KBM-7 (cell line): ENCODE results near the gene KCNQ1OT1.

ENCODE experiments used
- DNase-seq: peaks from one replicate; pipeline ENCODE4 v3.0.0-alpha.2; 2015
- in situ Hi-C: fragments of 300-500 bp; cut with MboI; formaldehyde crosslinking; loops from 2 replicates; pipeline ENCODE4 v1.14.3; 2020; ENCODE audit warnings: low sequenced_read_pairs, low pct_unique_long_range_greater_than_20kb, mixed read lengths

The KCNQ1OT1 gene

DNA sequence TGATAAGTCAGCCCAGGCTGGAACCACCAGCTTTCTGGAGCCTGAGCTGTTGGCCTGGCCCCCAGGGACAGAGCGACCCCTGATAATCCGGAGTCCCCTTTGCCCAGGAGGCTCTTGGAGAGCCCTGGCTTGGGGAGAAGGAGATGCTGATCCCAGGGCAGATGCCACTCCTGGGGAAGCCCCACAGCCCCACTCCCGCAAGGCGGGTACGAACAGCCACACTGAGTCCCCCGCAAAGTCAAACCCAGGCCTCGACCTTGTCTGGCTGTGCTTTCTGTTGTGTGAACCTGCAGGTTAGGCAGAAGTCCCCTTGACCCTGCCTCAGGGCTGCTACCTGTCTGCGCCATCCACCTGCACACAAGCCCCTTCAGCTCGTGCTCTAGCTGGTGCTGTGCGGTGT lies 108.0 kb downstream of the KCNQ1OT1 start:
- DNase-seq = no peak
- in situ Hi-C loops = no loop called here

DNA sequence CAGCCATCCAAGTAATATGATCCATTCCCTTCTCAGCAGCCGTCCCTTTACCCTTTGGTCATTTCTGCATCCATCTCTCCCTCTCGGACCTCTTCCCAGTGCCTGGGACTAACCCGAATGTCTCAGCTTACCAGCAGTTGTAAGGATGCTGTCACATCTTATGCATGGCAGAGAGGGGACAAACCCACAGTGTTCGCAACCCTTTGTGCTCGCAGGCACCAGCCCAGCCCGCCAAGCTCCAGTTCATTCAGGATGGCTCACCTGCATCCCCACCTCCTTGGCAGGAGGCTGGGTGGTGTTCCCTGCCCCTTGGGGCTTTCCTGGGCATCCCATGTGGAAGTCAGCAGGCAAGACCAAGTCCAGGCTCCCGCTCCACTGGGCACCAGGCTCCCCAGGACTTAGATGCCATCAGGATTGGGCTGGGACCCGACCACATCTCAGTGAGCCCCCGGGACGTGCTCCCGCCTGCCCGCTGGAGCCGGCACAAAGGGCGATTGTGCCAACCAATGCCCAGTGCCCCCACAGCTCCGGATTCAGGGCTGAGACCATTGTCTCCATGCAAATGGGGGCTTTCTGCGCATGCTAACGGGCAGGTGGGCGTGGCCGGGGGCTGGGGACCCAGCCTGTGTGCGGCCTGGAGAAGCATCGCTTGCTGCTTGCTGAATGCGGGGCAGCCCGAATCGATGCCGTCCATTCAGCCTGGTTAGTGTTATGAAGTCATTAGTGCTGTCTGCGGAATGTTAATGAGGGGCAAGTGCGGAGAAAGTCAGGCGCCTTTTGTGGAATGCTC lies 108.6 kb downstream of the KCNQ1OT1 start:
- in situ Hi-C loops = no loop called here
- no peak for DNase-seq

DNA sequence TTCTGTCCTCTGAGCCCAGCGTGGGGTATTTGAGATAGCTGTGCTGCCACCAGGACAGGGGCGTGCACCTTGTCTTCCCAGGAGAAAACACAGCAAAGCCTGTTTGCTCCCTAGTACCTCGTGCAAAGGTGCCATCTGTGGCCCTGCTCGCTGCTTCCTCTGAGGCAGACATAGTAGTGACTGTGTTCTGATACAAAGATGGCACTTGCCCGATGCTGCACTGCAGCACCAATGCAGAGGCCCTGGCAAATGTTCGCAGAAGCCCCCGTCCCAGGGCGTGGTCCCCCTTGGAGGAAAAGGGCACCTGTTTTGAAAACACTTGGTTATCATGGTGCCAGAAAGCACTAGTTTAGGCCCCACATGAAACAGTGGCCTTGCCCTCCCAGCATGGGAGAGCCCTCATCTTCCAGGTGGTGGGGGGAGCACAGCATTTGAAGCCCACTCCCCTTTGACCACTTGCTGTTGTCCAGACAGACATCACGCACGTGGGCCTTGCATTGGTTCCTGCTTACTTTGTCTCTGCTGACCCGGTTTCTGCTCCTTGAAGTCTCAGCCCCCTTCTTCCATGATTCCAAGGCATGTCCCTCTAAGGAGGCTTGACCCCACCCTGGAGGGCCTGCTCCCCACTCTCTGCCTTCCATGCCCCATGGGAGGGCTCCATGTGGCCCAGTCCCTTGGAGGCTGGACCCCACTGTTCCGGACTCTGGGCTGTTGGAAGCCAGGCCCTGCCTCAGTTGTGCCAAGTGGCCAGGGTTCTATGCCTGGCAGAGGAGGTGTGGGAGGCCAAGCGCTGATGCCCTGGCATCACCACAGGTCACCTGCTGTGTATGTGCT lies 109.4 kb downstream of the KCNQ1OT1 start:
- no peak for DNase-seq
- in situ Hi-C loops = no loop called here

DNA sequence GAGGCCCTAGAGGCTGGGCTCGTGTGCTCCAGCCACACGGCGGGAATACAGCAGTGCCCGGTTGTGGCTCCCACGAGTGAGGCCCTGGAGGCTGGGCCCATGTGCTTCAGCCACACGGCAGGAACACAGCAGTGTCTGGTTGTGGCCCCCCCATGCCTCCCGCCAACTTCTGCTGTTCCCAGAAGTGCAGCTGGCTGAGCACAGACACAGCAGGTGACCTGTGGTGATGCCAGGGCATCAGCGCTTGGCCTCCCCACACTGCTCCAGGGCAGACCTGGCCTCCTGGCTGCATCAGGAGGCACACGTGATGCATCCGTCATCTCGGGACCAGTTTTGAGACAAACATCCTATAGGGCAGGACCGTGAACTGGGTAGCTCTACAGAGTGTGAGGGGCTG lies 110.3 kb downstream of the KCNQ1OT1 start:
- DNase-seq = no peak
- in situ Hi-C loops = no loop called here

DNA sequence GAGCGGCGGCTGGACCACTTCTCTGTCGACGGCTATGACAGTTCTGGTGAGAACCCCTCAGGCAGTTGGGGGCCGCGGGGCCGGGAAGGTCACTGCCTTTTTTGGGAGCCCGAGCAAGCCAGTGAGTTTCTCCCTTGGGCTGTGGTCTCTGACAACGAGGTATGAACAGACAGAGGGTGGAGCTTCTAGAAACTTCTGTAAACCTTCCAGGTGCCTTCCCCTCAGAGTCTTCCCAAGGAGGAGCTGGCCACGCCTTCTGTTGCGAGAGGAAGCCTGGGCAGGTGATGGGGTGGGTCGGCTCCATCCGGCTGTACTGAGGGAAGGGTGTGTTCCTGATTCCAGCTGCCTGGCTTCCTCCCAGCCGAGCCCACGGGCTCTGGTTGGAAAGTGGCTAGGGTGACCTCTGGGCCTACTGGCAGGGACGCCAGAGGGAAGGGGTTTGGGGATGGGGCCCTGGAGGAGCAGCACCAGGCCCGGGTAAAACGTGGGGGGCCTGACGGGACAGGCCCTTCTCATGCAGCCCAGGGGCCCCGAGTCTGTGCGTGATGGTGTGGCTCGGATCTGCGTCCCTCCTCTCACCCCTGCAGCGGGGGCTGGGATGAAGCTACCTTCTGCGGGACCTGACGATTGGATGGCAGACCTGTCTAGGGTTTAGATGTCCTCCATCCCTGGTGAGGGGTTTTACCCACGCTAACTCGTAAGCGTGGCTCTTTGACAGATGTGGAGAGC lies 110.8 kb downstream of the KCNQ1OT1 start:
- in situ Hi-C loops = no loop called here
- DNase-seq = no peak

DNA sequence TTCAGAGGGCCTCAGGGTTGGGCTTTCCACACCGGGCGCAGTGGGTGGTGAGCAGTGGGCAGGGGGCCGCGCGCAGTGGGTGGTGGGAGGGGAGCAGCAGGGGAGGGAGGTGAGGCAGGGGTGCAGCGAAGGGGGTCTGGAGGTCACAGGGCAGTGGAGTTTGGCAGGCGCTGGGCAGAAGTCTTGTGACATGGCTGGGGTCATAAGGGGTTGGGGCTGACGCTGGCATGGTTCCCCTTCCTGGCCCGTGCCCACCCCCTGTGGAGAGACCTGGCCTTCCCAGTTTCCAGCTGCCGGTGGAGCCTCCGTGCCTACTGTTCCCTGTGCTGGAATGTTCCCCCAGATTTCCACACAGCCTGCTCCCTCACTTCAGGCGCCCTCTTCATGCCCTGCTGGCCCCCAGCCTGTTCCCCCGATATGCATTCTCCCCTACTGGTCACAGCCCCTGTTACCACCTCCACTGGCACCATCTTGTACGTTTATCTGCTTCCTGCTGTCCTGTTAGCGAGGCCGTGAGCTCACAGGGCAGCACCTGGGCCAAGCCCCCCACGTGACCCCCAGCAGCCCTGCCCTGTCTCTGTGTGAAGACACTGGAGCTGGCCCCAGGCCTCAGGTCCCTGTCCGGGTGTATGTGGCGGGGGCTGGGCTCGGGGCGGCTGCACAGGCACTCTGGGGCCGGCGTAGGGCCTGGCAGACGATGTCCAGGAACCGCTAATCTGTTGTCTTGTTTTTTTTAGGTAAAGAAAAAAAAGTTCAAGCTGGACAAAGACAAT lies 111.6 kb downstream of the KCNQ1OT1 start:
- in situ Hi-C loops = no loop called here
- DNase-seq = no peak

DNA sequence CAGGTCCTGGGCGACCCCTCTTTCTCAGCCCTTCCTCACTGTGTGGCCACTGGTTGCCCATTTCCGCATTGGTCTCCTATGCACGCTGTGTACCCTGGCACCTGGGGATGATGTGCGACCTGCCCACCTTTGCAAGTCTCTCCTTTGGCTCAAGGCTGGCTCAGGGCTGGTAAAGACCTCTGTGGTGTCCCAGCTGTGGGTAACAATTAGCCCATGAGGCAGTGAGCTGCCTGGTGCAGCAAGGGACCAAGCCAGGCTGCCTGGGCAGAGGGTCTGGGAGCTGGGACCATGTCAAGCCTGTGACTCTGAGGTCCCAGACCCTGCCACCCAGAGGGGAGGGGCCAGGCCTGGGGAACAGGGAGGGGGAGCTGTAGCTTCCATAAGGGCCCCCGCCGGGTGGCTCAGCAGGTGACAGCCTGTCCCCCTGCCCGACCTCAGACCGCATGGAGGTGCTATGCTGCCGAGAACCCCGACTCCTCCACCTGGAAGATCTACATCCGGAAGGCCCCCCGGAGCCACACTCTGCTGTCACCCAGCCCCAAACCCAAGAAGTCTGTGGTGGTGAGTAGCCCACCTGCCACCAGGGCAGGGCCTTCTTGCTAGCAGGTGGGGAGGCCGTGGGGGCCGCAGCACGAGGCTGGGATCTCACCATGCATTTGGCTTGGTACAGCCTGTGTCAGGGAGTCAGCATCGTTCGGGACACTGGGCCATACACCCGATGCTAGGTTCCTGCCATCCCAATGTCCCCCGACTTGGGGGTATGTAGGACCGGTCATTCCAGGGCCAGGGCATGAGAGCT lies 112.5 kb downstream of the KCNQ1OT1 start:
- in situ Hi-C loops = no loop called here

DNA sequence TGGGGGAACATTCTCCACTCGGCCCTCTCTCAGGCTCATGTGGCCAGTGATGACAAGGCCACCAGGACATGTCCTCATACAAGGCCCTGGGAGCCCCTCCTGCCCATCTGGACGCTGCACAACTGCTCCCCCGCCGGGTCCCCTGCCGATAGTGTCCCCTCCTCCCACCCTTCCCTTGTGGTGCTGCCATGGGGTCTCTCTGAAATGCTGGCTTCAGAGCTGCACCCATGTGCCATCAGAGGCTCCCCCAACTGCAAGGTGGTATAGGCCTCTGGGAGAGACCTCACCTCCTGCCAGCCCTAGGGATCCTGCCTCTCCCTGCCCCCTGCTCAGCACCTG lies 113.0 kb downstream of the KCNQ1OT1 start:
- no peak for DNase-seq
- in situ Hi-C loops = no loop called here

More for the DNA sequence above, 112.5 kb downstream of the KCNQ1OT1 start:
- no peak for DNase-seq

DNA sequence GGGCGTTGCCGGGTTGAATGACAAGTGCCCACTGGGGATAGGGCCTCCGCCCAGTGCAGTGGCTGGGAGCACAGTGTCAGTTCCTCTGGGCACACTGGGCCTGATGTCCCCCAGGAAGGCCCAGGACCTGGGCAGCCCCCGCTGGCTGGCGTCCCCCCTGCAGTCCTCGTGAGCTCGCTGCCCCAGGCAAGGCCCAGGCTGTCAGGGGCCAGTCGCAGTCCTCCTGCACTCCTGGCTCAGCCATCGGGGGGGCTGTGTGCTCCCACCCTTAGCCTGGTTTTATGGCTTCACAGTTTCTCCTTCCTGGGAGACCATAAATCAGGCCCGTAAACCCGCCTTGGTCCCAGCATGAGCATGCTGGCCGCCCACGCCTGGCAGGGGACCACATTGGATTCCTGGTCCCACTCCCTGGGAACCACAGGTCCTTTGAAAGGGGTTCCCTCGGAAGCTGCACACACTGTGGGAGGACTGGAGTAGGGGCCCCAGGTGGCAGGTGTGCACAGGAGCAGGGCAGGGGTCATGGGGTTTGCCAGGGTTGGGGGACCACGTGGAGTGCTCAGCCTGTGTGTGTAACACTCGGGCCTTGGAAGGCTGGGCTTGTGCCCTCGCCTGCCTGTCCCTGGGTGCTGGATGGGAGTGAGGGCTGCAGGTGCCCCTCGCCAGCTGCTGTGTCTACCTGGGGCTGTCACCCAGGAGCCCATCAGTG lies 113.6 kb downstream of the KCNQ1OT1 start:
- in situ Hi-C loops = no loop called here
- DNase-seq = no peak

DNA sequence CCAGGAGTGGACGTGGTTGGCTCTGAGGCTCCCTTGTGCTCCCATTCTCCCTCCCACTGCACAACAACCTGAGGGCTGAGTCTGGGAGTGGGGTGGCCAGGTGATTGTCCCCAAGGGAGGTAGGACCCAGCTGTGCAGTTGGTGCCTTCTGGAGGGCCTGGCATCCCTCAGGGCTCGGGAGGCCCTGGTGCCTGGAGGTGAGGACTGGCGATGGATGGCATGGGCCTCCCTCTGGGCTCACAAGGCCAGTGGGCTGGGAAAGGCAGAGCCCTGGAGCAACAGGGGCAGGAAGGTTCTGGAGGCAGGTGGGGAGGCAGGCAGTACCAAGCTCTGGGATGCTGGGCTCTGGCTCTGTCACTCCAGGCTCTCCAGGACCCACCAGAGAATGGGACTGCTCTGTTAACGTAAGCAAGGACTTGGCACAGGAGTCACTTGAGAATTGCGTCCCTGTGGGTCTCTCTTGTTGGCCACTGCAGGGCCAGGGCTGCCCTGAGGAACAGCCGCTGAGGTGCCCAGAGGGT lies 114.2 kb downstream of the KCNQ1OT1 start:
- no peak for DNase-seq
- in situ Hi-C loops = no loop called here

DNA sequence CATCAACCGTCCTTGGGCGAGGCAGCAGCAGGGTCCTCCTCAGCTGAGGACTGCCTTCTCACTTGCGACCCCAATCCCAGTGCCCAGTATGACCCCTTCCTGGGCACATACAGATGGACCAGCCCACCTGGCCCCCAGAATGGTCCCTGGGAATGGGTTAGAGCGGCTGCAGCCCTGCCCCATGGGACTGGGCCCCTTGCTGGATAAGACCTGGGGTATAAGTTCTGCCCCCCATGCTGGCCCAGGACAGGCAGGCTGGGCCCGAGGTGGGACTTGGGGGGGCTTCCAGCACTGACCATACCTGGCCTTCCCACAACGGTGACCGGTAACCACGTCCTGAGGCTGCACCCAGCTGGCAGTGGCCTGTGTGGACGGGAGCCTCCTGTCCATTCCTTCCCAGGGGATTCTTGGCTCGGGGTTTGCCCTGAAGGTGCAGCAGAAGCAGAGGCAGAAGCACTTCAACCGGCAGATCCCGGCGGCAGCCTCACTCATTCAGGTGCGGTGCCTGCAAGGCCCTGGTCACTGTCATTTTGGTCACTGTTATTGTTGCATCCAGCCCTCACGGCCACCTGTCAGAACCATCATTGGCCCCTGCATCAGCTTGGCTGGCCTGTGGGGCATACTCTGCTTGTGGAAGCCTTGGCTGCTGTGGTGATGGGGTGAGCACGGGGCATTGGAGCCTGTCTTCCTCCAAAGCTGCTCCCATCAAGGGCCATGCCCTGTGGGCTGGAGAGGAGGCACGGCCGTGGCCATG lies 114.8 kb downstream of the KCNQ1OT1 start:
- in situ Hi-C loops = no loop called here
- no peak for DNase-seq

DNA sequence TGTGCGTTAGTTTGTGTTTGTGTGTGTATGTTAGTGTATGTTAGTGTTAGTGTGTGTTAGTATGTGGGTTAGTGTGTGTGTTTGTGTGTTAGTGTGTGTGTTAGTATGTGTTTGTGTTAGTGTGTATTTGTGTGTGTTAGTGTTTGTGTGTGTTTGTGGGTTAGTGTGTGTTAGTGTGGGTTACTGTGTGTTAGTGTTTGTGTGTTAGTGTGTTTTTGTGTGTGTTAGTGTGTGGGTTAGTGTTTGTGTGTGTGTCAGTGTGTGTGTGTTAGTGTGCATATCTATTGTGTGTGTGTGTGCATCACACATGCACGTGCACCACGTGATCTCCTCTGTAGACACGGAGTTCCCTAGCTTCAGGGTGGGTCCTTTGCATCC lies 115.4 kb downstream of the KCNQ1OT1 start:
- in situ Hi-C loops = no loop called here
- no peak for DNase-seq

DNA sequence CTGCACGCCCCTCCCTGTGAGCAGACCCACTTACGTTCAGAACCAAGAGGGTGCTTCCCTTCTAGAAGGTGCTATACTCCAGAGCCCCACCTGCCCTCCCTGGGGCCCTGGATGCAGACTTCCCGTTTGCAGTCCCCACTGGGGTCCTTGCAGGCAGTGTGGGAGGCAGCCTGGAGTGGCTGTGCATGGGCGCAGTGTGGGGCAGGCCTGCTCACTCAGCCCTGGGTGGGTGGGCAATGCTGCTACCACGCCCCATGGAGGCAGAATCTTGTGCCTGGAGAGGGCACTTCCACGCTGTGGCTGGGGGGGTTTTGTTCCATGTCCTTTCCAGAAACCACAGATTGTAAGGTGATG lies 116.2 kb downstream of the KCNQ1OT1 start:
- in situ Hi-C loops = no loop called here
- DNase-seq = no peak

DNA sequence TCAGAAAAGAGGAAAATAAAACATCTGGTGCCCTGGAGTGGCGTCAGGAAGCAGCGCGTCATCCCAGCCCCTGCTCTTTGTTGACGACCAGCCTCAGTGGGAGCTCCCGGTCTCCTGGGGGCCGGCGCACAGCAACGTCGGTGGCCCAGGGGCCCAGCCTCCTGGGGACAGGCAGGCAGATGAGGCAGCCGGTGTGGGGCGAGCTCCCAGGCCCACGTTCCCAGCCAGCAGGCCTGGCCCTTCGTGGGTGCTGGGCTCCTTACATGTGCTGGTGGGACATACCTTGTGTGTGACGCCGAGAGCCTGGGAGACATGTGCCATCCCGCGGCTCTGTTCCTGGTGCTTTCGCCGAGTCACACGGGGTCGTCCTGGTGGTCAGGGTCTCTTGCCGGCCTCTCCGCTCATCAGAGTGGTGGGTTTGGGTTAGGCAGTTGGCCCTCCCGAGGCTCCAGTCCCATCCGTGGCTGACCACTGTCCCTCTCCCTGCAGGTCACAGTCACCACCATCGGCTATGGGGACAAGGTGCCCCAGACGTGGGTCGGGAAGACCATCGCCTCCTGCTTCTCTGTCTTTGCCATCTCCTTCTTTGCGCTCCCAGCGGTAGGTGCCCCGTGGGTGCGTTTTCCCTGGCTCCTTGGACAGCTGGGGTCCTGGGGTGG lies 116.7 kb downstream of the KCNQ1OT1 start:
- in situ Hi-C loops = no loop called here
- no peak for DNase-seq

DNA sequence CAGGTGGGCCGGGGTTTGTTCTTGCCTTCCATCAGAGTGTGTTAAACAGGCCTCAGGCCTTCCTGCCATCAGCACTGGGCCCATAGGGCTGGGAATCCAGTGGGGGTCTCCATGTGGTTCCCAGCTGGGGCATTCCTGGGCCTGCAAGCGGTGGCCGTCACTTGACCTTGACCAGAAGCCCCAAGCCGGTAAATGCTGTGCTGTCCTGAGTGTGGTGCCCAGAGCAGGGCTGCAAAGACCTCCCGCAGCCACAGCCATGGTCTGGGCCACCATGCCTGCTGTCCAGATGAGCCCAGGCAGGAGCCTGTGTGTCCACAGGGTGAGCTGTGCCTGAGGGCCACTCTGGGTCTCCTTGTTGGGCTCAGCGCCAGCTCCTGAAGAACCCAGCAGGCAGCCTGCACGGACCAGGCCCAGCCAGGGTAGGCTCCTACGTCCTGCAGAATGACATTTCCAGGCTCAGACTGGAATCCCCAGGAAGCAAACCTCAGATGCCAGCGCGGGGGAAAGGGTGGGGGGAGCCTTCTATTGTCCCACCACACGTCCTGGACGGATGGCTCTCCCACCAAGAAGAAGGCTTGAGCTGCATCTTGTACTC lies 117.3 kb downstream of the KCNQ1OT1 start:
- in situ Hi-C loops = no loop called here
- DNase-seq = no peak

DNA sequence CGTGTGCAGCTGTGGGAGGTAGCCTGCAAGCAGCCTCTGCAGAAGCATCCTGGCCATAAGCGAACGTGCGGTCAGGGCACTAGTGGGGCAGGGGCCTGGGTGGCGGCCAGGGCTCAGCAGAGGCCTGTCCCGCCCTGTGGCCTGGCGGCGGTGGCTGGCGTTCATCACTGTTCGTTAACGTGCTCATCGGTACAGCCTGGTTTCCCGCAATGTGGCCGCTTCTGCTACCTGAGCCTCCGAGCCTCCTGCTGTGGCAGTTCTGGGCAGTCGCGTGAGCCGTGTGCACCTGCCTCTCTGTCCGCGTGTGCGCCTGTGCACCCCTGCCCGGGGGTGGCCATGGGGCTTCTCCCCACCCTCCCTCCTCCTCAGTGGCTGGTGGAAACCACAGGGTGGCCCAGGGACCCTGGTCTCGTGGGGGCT lies 117.9 kb downstream of the KCNQ1OT1 start:
- in situ Hi-C loops = no loop called here
- DNase-seq = no peak
